NCI-H128 (cell line): ENCODE data around the gene KATNAL1.

Experiments
- DNase-seq: peaks from one replicate; lab custom pipeline; 2025; ENCODE audit not compliant: unreplicated experiment; lab: John Stamatoyannopoulos, UW

The KATNAL1 gene

DNA sequence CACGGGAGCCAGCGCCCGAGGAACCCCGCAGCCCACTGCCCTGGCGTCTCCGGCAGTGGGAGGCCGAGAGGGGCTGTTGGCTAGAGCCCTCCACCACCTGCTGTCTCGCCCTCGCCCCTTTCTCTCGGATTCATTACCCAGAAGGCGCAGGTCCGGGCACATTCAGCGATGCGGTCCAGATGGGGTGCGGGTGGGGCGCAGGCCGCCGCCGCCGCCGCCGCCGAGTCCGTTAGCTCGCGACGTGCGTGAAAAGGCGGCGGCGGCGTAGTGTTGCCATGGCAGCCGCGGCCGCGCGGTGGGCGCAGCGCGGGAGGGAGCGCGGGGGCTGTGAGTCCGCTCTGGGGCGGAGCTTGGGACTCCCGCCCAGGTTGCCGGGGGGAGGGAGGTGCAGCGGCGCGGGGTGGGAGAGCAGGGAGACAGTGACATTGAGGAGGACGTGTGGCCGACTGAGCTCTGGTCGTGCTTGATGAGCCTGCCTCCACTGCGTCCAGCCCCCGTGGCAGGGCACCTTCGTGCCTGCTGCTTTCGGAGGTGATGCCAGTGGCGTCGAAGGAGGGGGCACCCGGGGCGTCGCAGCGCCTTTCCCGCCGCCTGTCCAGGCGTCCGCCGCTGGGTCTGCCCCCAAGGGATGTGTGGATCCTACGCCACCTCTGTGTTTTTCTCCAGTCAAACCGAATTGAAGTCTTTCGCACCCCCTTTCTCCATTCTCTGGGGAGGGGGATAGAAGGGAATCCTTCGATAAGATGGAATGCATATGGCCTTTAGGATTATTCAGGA lies at the start of gene KATNAL1:
Gene KATNAL1 (minus strand): TSS at position 358 of the 777 bp plus-strand sequence. CDS start 23,774 bp downstream, outside the sequence.
- DNase-seq: peak; percentile 75

DNA sequence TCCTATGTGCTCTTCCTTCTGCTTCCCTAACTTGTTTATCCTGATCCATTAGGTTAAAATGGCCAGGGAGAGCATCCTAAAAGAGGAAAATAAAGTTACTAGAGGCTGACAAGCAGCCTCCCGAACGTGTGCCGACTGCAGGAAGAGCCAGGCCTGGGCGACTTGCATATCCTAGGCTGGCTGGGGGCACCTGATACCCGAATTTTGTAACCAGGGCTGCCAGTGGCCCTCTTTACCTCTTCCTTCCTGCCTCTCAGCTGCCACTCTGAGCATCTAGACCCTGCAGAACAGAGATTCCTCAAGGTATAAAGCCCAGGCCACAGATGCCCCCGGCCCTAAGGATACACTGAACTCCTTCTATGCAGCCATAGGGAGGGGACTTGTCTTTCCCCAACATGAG lies 48.5 kb upstream of the KATNAL1 start:
- no peak for DNase-seq

DNA sequence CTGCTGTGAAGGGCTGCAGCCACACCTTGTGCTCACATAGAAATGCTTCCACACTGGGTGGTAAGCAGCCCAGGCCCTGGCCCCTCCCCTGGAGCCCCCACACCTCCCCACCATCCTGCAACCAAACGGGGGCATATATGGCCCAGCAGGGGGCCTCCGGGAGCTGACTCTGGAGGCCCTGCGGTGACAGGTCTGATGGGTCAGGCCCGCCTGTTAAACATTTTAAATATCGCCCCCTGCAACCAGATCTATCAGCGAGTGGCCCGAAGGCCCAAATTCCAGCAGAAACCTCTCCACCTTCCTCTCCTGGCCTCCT lies 48.0 kb upstream of the KATNAL1 start:
- DNase-seq: no peak

DNA sequence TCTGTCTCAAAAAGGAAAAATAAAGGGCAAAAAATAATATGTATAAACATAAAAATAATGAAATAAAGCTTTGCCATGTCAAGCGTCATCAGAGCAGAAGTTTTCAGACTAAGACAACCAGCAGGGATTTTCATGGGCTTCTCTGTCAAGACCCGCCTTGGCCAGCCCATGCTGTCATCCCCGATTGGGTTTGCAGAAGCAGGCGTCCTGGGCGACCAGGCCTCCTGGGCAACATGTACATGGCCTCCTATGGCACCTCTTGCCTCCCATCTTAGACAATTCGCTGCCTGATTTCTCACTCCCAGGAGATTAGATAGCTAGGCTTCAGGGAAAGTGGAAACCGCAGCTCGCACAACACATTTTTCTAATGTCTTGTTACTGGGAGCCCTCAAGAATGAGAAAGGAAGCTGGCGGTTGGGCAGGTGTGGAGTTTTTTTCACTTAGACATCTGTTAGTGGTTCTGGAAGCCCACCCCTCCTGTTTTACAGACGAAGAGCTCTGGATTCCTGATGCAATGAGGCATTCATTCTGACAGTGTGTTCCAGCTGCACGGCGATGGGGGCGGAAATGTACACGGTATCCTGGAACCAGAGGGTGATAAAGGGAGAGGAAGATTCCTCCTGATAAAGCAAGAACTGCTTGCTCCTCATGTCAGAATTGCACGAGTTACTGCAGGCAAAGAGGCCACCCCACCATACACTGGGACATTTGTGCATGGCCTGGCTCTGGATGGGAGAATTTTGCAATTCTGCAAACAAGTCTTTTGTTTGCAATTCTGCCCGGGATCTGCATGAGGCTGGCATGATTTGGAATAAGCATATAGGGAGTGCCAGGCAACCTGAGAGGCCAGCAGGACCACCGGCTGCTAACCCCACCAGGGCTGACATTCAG lies 47.4 kb upstream of the KATNAL1 start:
- DNase-seq: no peak

DNA sequence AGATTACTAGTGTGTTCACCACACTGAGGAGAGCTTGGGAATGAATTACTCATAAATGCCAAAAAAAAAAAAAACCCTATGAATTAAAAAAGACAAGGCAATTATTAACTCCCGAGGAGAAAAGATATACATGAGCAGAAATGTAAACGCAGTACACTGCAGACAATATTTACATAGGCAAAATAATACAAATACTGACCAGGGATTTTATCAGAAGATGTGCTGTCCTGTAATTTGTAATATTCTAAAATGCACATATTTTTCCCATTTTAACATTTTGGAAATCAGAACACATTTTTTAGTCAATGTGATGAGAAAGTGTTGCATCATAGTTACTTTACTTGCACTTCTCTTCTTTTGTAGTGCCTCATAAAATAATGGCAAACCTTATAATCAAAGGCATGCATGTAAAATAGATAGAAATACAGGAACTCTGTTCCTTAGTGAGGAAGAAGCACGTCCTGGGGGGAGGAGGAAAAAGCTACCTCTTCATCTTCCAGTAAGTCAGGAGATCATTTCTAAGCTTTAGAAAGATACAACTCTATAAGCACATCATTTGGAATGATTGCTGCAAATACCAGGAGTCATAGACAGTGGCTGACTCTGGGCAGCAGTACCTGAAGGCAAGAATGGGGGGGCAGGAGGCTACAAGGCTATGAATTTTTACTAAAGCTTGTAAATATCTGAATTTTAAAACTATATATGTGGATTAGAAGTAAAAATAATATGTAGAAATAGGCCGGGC lies 46.3 kb upstream of the KATNAL1 start:
- DNase-seq: no peak

DNA sequence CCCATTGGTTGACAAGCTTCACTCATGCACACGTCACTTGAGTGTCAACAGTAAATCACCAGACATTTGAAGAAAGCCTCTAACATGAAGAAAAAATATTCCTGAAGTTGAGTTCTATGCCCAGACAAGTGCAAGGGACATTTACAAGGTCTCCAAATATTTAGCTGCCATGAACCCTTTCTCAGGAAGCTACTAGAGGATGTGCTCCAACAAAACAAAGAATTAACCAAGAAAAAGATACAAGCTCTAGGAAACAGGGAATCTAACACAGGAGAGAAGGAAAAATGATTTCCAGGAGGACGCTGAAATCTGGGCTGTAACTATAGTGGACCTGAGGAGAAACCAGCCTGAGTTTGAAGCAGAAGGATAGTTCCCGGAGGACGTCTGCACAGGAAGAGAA lies 45.7 kb upstream of the KATNAL1 start:
- no peak for DNase-seq

DNA sequence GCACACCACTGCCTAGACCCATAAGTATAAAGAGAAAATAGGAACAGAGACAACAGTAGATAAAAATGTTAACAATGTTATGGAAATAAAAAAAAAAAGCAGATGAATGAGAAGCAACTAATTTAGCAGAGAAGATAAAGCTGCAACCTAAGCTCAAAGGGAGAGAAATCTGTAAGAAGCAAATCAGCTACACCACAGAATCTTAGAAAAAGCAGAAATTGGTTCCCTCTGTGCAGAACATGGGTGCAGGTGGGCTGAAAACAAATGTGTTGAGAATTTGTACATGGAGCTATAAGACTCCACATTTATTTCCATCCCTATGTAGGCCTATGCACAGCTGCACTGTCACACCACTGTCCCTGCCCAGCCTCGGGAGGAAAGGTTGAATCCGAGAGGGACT lies 44.8 kb upstream of the KATNAL1 start:
- DNase-seq: no peak

DNA sequence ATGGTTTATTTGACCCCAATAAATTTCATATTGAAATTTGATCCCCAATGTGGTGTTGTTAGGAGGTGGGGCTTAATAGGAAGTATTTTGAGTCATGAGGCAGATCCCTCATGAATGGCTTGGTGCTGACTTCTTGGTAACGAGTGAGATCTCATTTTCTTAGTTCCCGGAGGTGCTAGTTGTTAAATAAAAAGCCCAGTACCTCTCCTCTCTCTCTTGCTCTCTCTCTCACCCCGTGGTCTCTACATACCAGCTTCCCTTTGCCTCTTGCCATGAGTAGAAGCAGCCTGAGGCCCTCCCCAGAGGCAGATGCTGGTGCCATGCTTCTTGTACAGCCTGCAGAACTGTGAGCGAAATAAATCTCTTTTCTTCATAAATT lies 39.4 kb upstream of the KATNAL1 start:
- no peak for DNase-seq

DNA sequence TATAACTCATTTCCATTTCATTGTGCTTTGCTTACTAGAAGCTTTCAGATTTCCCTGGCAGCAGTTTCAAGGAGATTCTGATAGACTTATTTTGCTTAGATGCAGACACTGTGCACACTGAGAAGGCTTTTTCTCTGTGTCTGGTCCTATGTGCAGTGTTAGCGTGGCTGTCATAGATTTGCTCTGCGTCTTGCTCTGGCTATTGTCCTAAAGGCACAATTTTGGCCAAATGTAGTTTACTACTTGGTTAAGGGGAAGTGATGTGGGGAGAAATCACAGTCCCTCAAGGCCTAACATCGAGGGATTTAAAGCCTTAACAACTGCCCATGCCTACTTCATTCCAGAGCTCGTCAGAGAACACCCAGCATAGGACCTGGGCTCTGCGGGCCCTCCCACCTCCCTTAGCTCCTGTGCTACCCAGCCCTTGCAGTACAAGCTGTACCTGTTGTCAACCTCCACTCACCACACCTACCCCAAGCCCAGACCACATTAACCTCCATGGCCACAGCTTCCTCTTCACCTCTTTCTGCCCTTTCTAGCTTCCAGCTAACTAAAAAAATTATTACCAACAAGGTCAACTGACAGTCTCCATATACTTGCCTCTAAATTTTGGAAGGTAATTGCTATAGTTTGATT lies 38.9 kb upstream of the KATNAL1 start:
- no peak for DNase-seq

DNA sequence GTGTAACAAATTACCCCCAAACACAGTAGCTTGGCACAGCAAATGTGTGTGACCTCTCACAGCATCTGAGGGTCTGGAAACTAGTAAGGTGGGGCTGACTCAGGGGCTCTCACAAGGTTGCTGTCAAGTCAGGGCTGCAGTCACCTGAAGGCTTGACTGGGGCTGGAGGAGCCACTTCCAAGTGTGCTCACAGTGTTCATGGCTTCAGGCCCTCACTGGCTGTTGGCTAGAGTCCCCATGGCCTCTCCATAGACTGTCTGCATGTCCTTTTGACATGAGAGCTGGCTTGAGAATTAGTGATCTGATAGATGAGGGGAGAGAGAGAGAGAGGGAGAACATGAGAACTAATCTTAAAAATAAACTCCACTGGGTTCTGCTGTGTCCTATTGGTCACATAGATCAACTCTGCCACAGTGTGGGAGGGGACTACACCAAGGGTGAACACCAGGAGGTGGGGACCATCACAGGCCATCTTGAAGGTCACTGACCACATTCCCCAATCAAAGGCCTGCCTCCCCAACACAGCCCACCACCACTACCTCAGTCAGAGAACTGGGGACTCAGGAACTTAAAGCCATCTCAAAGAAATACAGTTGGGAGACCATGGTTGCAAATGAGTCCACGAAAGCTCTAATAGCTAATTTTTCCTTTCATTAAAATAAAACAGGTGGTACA lies 38.2 kb upstream of the KATNAL1 start:
- no peak for DNase-seq

DNA sequence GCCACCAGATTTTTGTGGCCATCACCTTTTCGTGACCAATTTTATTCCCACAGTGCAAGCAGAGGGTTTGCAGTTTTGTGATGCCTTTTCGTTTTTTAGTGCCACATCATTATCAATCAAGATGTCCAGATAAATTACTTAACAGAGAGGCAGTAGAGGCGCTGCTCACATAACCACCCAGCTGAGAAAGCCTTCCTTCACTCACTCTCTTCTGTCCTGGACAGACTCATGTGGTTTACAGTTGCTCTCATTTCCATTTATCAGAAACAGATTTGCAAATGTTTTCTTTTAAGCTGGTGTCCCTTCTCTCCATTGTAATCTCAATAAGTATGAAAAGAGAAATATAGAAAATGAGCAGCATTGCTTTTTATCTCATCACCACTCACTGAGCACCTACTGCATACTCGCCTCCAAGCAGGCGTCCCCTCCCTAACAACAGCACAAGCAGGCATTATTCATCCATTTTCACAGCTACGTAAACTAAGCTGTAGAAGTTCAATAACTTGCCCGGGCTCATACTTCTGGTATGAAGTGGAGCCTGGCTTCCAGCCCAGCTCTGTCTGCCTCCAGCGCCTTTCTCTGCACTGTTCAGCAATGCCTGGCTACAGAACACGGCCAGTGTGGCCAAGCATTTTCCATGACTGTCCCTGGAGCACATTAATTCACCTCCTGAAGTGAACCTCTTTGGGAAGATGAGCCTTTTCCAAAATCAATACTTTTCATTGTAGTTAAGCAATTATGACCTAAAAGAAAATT lies 34.6 kb upstream of the KATNAL1 start:
- no peak for DNase-seq

DNA sequence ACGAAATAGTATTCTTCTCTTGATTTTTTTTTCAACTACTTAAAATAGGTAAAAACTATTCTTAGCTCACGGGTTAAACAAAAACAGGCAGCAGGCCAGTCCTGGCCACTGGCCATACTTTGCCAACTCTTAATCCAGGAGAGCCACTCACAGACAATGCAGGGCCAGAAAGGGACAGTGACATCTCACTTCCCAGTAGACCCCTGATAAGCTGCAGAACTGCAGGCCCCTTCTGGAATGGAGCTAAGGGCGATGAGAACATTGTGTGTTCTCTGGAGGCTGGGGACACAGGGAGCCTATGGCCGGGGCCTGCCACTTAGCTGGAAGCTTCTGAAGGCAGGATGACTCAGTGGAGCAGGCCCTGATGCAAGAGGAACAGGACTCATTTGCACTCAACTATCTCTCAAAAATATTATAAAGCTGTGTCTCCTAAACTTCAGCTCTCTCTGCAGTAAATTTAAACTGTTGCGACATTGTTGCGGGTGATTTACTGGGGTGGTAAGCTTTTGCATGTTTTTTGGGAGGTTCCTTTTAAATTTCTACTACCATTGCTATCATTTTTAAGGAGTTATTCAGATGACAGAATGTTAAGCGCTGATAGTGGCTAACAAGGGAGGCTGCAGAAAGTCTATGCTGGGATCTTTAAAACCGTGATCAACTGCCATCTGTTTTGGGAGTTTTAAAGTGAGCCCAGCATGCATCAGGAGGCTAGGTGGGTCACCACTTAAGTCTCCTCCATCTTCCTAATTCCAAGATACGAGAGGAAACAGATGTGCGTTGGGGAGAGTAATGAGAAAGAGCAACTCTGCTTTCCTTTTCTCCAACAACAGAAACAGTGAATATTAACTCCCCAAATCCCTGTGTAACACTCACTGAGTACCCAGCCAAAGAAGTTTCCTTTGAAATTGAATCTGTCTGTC lies 33.2 kb upstream of the KATNAL1 start:
- no peak for DNase-seq

DNA sequence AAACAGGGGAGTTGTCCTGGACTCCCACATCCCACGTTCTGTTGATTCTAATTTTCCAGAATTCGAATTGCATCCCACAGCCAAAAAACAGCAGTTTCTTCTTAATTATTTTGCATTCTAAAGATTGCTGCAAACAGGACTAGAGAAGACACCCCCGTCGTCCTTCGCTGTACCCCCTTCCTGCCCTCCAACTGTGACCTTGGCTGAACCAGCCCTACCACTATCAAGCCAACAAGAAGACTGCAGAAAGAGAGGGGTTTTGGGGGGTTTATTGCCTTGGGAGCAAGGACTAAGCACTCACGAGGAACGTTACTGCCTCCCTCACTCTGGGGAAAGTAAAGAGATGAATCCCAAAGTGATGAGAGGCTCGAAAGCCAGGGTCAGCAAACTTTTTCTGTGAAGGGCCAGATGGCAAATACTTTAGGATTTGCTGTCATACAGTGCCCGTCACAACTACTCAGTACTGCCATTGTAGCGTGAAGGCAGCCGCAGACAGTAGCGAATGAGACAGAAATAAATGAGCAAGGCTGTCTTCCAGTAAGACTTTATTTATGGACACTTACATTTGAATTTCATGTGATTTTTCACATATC lies 32.5 kb upstream of the KATNAL1 start:
- DNase-seq: no peak

DNA sequence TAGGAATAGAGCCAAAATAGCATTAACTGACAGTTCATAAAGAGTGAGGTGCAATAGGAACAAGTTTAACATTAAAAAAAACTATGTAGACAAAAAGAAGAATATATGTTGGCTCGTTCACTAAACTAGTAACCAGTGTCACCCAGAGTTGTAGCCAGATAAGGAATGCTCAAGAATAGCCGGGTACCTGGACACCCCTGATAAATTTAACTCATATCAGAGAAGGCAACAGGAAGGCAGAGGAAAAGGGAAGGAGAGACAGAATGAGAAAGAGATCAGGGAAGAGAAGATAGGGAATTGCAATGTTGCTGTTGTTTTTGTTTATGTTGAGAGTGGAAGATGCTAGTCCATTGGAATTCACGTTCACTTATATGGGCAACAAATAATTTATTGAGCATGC lies 31.6 kb upstream of the KATNAL1 start:
- no peak for DNase-seq

DNA sequence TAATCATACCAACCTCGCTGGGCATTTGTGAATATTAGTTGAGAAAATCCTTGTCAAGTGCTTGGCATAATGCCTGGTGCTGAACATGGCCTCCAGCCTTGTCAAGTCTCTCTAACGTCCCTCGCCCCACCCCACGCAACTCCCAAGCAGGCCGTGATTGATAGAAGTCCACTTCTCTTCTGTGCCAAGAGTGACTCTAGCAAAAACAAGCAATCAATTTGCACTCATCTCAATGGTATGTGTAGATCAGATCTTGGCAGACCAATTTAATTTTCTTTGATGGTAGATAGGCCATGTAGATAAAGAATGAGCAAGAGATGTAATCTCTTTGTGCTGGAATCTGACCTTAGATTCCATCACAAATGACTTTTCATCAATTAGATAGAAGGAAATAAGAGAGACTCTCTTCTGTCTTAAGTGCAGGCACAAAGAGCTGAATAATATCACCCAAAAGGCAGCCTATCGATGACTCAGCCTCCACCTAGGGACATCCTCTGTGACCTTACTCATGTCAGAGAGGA lies 31.0 kb upstream of the KATNAL1 start:
- no peak for DNase-seq

DNA sequence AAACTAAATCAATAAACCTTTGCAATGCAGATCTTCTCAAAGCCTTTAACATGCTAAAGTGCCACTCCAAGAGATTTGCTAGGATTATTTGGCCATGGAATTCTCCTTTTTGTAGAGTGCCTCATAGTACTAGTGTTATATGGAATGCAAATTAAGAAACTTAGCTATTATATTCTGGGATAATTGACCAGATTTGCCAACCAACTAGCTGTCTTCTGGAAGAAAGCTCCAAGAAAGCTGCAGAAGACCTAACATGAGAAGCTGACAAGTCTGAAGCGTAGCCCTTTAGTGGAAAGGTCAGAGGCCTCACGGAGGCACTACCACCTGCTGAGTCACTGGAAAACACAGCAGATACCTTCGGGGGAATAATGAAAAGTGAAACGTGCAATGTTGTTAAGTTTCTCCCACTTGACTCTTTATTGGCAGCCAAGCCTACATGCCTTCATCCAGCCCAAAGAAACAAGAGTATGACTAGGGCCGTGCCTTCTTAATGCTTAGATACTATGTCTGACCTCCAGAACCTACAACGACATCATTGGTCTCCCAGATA lies 29.8 kb upstream of the KATNAL1 start:
- DNase-seq: no peak

DNA sequence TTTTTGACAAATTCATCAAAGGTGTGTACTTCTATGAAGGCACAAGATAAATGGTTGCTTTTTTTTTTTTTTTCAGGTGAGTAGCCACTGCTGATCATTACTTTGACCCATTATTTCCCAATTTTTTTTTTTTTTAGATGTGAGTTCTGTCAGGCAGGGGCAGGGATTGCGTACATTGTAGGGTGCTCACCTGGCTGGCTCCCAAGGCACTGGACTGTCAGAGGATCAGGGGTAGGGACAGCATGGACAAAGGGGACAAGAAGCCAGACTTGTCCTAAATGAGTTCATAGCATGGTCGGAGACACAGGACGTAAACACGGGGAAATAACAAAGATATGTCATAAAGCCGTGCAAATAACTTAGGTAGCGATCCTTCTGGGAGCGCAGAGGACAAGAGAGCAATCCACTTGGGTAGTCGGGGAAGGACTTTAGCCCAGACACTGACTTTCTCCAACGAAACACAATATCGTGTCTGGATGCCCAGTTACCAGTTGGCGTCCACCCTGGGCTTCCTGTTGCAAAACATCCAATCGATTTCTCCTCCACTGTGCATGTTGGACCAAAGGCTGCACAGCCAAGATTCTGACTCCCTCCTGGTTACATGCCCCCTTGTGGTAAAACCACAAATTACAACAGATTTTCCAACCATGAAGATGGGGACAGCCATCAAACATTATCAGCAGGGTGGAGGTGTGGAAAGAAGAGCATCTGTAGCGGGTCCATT lies 27.5 kb upstream of the KATNAL1 start:
- peak; percentile 3 for DNase-seq
